GM21367 (cell line): ENCODE measurements around the gene UBE2L6.

Experiments used
- ATAC-seq: cut with Tn5 transposase; IDR thresholded peaks from one replicate; pipeline ENCODE4 v1.9.1; 2021; ENCODE audit not compliant: unreplicated experiment

UBE2L6 gene

DNA sequence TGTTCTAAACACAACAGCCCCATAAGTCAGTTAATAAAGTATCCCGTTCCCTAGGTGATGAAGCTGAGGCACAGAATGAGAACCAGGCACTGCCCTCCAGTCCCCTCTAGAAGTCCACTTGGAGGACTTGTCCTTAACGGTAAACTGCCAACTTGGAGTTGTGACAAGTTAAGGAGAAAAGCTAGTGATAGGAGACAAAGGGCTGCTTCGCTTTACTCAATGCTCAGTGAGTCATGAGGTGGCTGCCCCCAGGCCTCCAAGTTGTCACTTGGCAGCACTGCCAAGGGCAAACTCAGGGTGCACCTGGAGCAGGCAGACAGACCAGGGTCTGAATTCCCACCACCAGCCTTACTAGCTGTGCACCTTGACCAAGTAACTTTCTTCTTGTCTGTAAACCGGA, 65.5 kb downstream of the UBE2L6 start:
- no peak for ATAC-seq
